MM.1S (cell line): ENCODE results near the gene CYTH4.

Source experiments
- CTCF ChIP-seq: fragments of 300-600 bp; sonication (generic); IDR thresholded peaks from 2 replicates; pipeline ENCODE4 v1.5.1; 2016; ENCODE audit warnings: antibody characterized with exemption, low read length, mixed read lengths
- EZH2 ChIP-seq: fragments of 300-600 bp; sonication (generic); optimal IDR thresholded peaks from 2 replicates; pipeline ENCODE3; 2017; ENCODE audit warnings: low read depth, mild to moderate bottlenecking, antibody characterized with exemption, low read length, mixed read lengths
- EZH2phosphoT487 ChIP-seq: fragments of 300-600 bp; sonication (generic); IDR thresholded peaks from 2 replicates; pipeline ENCODE4 v1.6.1; 2018; ENCODE audit warnings: antibody characterized with exemption, low read length

DNA sequence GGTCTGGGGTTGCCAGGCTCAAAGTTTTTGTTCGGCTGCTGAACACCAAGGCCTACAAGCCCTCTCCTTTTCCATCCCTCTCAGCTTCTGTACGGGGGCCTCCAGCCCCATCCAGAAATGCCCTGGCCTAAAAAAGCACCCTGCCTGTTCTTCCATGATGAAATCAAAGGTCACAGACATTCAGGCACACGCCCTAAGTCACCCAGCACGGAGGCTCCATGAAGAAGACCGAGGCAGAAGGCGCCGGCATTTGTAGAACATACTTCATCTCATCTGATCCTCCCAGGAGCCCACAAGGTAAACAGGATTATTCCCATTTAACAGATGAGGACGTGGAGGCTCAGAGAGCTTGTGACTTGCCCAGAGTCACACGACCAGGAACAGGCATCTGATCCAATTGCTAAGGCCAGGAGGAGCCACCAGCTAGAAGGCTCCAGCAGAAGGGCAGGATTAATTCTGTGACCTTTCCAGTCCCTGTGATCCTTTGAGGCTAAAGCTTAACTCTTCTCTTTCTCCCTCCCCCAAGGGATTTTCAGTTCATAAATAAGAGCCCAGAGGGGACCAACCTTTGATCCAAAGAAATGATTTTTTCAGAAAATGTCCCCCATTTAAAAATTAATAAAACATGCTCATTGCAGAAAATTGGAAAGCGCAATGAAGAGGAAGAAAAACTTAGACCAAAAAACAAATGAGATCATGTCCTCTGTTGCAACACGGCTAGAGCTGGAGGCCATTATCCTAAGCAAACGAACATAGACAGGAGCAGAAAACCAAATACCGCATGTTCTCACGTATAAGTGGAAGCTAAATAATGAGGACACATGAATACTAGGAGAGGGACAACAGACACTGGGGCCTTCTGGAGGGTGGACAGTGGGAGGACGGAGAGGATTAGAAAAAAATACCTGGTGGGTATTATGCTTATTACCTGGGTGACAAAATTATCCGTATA lies 38.7 kb downstream of the CYTH4 start:
- TF ChIP-seq CTCF (no peak), EZH2phosphoT487 (no peak), EZH2 (no peak)
